Stimulated activated CD8-positive, alpha-beta memory T cell treated with anti-CD3 and anti-CD28 coated beads, Interleukin-7, amount 100 ng/mL, for 24 hours (primary cell): ENCODE measurements around the gene RGS16.

Experiments used
- DNase-seq: peaks from one replicate; pipeline ENCODE4 v3.0.0-alpha.2; 2020; ENCODE audit warnings: low read depth

Gene RGS16

DNA sequence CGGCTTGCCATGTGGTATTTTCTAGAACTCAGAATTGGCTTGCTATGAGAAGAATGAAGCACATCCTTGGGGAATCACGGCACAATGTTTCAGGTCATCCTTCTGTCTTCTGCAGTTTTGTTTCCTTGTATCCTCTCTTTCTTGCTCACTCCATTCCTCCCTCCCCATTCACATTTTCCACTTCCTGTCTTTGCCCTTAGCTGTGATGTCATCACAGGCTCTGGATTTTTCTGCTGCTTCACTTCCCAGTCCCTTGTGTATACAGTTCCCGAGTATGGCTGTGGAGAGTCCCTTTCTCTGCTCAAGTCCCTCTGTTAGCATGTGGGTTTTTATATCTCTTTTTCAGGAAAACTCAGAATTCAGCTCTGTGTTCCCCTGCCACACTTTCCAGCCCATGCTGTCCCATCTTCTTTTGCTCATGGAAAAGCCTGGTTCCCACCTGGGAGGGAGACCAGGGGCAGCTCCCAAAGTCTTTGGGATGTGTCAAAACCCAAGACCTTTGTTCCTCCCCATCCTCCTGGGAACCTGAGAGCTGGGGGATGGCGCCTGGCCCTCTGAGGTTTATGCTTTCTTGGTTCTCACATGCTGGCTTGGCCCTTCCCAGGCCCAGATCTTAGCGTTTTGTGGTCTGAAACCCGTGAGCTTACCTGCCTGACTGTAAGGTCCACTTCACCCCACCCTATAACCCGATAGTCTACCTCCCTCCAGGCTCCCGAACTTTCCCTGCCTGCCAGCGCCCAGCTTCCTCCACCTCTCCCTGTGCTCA, 4.8 kb upstream of the RGS16 start:
- DNase-seq, result no peak

DNA sequence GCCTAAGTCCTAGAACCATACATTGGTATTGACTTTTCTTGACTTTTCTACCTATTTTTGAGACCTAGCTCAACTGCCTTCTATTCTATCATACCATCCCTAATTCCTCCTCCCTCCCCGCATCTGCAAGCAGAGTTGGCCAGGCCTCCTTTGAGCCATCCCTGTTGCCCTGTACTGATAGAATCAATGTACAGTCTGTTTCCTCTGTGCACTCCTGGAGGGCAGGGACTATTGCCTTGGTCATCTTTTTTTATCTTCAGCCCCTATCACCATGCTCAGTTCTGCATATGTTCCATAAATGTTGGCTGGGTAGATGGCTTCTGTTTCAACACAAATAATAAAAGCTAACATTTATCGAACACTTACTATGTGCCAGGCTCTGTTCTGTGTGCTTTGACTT, 4.0 kb upstream of the RGS16 start:
- no peak for DNase-seq

DNA sequence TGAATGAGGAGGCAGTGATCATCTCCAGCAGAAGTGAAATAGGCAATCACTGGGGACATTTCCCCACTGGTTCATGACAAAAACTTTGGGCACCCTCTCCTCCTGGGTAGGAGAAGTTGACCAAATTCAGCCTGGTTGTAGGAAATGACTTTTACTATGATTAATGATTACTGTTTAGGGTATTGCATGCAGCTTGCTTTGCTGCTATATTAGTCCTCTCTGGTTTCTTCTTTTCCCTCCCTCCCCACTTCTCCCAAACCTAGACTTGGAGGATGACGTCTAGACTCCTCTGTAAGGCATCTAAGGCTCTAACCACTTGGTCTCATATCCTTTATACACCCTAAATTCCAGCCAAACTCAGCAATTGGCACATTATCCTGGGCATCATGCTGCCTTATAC, 3.4 kb upstream of the RGS16 start:
- DNase-seq, result no peak

DNA sequence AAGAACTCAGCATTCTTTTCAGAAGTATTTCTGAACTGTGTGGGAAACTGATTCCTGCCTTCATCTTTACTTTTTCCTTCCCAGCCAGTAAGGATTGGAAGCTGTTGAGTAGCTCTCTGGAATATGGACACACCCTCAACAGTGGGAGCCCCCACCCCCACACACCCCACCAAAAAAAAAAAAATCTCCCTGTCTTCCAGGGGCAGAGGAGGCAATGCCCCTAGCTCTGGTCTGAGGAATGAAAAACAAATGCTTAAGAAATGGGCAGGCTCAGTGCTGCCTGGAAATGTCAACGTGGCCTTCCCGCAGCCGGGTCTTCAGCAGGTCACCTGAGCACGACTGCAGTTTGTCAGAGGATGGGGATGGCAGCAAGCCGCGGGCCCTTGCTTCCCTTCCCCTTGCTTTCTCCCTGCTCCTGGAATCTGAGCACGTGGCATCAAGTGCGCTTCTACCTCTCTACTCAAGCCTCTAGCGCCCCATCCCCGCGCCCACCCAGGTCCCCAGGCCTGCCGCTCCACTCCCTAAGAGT, 479 bp downstream of the RGS16 start:
- no peak for DNase-seq

DNA sequence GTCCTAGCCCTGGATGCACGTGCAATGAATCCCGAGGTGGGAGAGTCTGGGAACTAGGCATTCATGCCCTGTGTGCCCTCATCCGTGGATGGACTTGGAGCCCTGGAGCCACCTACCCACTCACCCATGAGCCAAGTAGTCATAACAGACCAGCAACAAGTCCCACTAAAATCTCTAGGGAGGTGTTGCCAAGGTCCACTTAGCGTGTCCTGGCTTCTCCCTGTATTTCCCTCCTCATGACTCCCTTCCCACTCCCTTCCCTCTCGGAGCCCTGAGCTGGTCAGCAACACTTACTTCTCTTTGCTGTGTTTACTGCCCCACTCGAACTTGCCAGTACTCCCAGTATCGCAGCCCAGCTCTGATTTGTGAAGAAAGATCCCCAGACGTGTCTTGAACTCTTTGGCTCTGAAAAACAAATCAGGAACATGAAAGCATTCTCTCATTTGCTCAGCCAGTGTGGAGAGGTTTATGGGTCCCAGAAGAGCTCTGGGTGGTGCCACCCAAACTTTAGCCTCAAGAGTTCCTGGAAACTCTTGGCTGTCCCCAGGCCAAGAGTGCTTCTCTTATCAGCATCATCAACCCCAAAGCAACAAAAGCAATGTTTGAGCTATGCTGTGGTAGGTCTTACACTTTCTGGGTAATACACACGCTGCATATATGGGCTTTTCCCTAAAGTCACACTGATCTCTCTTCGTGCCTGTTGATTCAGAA, 1.1 kb downstream of the RGS16 start:
- DNase-seq, result no peak

DNA sequence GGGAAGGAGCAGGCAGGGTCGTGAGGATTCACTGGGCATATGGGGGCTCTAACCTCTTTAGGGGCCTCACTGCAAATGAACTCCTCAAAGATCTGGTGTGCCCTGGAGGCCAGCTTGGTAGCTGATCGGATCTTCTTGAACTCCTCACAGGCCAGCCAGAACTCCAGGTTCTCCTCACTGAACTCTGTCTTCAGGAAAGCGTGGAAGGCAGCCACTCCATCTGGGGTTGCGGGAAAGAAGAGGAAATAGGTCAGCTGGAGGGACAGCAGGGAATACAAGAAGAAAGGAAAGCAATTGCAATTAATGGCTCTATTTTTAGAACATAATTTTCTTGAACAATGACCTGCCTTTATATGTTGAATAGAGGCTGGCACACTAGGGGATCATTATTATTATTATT, 2.3 kb downstream of the RGS16 start:
- no peak for DNase-seq

DNA sequence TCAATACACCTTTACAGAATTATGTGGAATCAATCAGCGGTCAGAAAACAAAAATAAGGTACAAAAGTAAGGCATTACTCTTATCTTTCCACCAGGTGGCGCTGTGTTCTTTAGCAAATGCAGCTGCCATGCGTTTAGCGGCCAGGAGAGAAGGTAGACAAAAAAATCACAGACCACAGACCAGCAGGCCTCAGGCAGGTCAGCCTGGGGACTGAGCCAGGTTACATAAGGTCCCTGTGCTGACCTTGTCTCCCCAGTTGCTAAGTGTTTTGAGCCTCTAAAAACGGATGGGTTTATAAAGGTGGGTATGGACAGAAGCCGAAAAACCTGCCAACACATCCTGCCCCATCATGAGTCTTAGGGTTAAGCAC, 2.8 kb downstream of the RGS16 start:
- DNase-seq, result no peak

DNA sequence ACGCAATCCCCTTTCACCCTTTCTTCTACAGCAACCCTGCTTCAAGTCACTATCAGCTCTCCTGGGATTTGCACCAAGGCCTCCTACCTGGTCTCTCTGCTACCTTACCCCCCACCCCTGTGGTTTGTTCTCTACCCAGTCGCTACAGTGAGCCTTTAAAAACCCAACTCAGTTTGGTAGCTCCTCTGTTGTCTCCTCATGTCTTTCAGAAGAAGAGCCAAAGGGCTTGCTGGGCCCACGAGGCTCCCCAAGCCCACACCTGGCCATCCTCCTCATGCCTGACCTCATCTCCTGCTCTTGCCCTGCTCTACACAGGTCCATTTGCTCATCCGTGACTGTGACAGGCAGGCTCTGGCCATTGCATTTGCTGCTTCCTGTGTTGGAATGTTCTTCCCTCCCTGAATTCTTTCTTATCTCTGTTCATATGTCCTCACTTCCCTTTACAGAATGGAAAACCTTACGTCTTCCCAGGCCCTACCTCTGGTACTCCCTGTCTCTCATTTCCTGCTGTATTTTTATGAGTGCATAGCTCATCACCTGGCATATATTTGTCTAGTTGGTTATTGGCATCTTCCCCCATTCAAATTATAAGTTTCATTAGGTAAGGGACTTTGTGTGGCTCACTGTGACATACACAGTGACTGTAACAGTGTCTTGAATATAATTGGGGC, 3.3 kb downstream of the RGS16 start:
- DNase-seq, result no peak

DNA sequence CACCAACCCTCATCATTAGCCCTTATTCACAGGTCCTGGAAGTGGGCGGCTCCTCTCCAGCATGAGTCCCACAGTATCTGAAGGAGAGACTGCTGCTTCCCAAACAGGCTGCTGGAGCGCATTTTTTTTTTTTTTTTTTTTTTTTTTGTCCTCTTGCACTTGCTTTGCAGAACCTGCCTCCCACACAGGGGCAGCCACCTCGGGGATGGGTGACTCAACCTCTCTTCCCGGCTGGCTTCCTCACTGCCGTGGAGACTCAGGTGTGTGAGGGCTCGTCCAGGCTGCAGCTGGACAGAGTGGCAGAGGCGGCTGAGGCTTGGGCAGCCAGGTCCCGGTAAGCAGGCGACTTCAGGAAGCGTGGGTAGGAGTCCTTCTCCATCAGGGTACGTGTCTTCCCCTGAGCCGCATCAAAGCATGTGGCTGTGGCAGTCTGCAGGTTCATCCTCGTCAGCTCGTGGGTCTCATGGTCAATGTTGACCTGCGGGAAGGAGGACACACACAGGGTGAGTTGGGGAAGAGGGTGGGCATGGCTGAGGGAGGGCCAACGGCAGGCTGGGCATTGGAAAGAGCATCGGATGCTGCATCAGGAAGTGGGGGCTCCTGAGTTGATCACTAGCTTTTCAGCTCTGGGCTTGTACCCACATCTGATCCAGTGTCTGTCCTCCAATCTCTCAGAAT, 4.0 kb downstream of the RGS16 start:
- DNase-seq, result no peak

DNA sequence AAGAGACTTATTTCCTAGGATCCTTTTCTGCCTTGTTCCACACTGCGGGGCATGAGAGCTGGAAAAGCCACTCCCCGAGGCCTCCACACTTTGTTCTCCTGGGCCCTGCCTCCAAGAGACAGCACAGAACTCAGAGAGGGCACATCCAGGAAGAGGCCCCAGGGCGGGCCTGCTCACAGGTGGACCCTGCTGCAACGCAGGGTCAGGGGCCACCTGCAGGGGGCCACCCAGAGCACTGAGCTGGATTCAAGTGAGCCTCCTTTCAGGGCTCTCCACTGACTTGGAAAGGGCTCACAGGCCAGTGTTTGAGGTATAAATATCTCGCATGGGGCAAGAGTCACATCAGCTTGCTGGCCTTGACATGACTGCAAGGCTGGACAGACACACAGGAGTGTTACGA, 4.8 kb downstream of the RGS16 start:
- no peak for DNase-seq

DNA sequence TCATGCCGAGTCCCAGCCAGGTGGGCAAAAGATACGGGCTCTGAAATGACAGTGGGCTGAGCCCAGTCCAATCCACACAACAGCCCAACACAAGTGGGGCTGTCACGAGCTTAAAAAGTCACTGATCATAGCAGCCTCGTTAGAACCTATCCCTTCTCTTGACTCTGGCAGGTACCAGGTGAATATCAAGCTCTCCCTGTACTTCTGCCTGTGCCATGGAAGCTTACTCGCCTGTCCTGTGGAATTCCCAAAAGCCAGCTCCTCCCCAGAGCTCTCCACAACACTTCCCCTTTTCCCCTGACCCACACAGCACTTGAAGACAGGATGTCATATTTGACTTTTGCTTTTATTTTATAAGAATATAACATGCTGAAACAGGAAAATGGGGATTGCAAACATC, 5.9 kb downstream of the RGS16 start:
- DNase-seq, result no peak

DNA sequence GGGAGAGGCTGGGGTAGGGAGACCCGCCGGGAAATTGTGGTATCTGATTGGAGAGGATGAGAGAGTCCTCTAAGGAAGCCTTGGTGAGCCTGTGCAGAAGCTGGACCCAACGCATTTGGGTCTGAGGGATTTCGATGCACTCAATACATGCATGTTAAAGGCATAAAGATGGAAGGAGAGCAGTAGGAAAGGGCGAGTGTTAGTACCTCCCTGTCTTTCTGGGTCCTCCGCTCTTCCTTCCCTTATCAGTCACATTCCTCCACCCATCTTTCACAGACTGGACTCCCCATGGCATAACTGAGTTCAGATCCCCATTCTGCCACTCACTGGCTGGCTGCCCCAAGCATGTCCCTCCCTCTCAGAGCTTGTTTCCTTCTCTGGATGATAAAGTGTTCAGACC, 7.3 kb downstream of the RGS16 start:
- DNase-seq, result no peak

DNA sequence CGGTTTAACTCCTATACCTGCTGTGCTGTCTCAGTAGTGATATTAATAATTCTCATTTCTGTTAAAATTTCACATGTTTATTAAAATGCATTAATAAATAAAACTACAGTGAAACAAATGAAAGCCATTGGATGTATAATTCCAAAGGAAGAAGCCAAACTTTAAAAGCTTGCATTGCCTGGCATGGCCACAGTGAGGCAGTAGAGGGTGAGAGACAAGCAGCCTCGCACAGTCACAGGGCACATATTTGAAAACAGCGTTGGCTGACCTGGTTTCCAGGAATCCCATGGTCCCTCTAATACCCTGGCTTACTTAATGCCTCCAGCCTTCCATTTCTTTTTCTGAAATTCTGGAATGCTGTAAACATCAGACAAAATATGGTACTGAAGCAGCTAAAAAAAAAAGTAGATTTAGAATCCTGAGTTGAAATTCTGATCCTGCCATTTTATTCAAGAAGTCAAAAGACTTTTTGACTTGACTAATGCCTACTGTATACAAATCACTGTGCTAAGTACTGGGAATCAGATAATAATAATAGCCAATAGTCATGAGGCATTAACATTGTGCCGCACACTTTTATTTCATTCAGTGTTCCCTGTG, 8.4 kb downstream of the RGS16 start:
- peak; percentile 50 for DNase-seq

DNA sequence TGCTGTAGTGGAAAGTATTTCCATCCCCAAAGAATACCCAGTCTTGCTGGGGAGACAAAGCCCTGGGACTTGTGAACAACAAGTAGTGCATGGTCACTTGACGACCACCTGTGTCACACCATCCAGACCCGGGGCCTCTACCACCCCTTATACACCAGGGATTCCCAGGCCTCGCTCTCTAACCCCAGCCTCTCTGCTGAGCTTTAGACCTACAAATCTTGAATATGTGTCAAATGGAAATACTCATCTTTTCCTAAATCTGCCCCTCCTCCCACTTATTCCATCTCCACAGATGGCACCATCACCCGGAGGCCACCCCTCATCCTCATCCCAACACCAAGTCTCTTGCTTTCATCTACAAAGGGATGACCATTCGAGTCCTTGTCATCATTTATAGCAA, 14.3 kb downstream of the RGS16 start:
- DNase-seq, result no peak

DNA sequence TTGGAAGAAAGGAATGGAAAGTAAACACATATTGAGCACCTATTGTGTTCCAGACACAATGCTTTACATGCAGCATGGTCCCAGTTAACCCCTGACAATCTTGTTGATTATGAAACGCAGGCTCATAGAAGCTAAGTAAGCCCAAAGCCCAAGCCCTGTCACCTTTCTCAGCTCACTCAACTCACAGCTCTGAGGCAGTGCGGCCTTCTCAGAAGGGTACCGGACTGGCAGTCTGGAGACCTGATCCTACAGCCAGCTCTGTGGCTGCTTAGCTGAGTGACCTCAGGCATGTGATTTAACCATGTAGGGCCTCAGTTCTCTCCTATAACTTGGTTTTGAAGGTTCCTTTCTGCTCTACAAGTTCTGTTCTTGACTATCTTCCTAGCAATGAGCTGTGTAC, 14.7 kb downstream of the RGS16 start:
- no peak for DNase-seq

DNA sequence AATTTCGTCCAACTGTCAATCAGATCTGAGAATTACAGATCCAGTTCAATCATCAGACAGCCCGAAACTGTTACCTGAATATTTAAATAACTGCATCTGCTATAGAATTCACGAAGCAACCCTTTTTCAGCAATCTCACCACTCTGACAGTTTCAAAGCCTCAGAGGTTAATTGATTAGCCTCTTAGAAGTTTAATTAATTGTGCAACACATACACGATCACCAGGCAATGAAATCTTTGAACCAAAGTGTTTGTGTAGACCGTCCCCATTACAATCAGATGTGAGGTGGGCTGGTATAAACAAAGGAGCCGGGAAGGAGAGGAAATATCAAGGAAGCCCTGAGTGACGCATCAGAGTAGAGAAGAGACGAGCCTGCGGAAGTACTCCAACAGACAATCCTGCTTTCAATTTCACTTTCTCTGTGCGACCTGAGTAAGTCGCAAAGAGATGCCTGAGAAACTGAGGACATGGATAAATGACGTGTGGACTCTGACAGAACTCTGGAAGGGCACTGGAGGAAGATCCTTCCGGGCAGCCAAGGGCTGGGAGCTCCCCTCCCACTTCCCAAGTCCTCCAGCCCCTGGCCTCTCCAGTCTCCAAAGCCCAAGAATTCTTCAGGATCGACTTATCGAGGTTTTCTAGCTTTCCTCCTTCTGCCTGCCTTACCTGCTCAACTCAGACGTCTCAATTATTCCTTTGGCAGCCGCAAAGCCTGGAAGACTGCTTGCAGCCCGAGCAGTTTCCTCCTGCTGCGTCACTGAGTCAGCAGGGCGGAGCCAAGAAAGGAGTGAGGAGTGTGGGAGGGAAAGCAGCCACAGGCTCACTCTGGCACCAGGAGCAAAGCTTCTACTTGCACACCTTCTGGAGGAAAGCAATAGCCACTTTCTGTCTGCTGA, 15.4 kb downstream of the RGS16 start, which contains the start of gene RNASEL:
TSS of gene RNASEL (minus strand) at position 757 of the 897 bp plus-strand sequence. CDS start 2,450 bp downstream, outside the sequence.
- no peak for DNase-seq

DNA sequence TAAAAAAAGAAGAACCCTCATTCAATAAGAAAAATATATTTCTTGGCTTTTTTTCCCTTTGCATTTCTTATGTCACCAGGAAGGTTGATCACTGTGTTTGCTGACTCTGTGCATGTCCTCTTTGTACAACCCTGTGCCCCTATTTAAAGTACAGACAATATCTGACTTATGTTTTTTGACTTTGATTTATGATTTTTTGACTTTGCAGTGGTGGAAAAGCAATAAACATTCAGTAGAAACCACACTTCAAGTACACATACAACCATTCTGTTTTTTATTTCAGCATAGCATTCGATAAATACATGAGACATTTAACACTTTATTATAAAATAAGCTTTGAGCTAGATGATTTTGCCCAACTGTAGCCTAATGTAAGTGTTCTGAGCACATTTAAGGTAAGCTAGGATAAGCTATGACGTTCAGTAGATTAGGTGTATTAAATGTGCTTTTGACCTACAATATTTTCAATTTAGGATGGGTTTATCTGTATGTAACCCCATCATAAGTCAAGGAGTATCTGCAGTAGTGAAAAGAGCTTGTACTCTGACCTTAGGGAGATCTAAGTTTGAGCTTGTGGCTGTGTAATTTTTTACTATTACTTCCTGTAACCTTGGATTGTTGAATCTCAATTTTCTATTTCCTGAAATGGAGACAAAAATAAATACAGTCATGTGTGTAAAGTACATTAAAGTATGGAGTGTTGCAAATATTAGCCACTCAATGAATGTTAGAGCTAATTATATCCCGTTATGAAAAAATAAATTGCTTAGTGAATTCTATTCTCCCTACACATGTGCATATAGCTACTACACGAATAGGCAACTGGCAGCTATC, 16.3 kb downstream of the RGS16 start:
- DNase-seq, result no peak

DNA sequence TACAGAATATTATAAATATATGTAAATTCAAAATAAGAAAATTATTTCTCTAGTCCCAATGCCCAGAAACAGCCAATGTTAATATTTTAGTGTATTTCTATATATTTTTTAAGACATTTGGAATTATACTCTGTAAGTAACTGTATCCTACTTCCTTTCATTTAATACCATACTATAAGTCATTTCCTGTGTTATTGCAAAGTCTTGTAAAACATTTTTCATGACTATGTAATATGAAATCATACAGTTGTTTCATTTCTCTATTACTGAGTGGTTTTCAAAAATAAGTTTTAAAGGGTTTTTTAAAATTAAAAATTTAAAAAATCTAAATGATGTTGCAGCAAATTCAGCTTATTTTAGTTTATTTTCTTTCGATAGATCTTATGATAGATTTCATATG, 17.1 kb downstream of the RGS16 start:
- DNase-seq, result no peak

DNA sequence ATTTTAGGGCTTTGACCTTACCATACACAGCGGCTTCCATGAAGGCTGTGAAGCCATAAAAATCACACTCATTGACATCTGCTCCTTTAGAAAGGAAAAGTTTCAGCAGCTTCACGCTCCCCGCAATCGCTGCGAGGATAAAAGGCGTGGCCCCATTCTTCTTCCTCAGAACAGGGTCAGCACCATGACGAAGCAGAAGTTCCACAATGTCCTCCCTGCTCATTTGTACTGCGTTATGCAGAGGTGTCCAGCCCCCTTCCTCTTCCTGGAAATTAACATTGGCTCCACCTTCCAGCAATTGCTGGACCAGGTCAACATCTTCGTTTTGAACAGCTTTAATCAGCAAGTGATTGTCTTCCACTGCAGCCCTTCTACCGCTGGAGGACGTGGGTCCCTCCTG, 17.8 kb downstream of the RGS16 start:
- no peak for DNase-seq

DNA sequence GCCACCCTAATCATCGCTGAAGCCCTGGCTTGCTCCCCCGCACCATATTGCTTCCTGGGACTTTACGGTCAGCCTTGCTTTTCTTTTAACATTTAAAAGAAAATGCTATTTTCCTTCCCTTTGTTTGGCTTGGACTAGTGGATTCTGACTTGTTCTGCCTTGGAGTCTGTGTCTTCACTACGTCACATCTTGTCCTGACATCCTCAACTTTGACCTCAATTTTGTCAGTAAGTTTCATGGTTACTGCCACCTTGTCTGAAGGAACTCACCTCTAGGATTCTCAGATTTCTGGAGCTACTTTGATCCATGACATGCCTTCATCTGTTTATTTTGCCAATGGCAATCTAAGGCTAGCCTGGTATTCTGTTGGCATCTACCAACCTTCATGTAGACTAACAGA, 19.4 kb downstream of the RGS16 start:
- DNase-seq, result no peak
